Left hindlimb (tissue), 1 donor: ENCODE data around the gene RCAN1.
"Not testable (repeated sequence)": the region's sequence is repeated elsewhere in the genome, so short reads cannot be mapped to it uniquely, and the experiment has no call there.

Experiments
- DNase-seq: peaks from one replicate; pipeline ENCODE4 v3.0.0-alpha.2; 2018

The RCAN1 gene

GRCh38 chr21:34597406-34597805, 17.5 kb downstream of the RCAN1 start:
- no peak for DNase-seq

- no peak for DNase-seq
Observed at GRCh38 chr21:34596561-34597271, 18.2 kb downstream of the RCAN1 start.

- no peak for DNase-seq
Observed at GRCh38 chr21:34595457-34595856, 19.5 kb downstream of the RCAN1 start.

DNA sequence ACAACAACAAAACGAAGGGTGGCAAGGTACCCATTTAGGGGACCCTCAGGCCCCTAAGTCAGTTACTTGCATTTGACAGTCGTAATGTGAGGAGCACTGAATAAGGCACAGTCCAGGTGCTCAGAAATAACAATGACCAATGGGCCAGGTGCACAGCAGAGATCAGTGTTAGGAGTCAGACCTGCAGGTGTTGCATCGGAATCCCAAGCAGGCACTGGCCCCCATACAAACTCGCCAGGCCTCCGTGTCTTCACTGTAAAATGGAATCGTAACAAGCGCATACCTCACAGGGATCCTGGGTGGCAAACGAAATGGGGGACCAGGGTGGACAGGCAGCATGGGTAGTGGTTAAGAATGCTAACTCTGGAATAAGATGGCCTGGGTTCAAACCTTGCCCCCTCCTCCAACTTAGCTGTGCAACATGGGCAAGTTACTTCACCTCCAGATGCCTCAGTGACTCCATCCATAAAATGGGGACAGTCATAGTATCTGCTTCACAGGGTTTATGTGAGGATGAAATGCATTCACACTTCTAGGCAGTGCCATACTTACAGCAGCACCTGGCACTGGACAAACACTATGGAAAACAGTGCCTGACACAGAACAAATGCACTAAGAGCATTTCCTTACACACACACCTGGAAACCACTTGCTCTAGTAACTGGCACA, 20.2 kb downstream of the RCAN1 start:
- DNase-seq: no peak

GRCh38 chr21:34593954-34594531, 20.9 kb downstream of the RCAN1 start:
- no peak for DNase-seq

- DNase-seq: no peak
Observed at GRCh38 chr21:34593423-34593822, 21.5 kb downstream of the RCAN1 start.

DNA sequence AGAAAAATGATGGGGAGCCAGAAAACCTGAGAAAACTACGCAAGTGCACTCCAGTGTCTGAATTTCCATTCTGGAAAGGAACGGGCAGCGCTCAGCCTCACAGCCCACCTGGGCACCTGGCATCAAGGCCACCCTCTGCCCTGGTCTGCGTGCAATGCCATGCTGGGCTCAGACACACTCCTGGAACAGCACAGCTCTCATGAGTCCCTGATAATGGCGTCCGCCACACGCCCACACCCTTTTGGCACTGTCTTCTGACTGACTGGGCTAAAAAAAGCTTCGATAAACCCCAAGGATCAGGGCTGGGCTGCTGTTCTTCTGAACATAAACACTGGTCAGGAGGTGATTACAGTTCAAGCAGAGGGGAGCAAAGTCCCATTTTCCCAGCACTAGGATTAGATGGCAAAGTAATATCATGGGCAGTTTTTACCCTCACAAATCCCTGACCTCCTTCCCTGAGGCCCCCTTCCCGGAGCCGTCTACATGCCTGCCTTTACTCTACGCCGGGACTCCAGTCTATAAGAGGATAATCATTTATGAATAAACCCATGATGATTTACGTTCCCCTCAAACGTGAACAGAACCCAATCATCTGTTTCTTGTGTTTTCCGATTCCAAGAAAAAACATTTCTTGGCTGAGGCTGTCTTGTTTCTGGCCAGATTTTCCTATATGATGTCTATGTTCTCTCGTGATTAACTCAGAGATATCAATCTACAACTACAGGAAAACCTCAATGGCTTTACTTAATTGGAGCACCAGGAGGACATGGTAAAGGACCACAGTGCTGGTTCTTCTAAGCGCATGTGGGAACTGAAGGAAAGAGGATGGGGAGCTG, 22.6 kb downstream of the RCAN1 start:
- DNase-seq: no peak

DNA sequence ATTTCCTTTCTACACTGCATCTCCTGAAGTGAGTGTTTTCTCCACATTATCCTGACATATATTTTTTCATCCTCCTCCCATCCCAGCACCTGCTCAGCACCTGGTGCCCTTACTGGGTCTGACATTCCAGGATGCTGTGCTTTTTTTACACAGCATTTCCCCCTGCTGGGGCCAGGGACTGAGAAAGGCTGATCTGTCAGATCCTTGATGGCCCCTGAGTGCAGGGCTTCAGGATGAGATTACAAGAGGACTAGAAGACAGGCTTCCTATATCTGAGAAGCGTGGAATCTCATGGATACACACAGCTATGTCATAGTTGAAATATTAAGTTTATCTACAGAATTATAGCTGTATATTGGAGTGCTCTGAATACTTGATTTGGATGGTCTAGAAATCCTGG, 24.4 kb downstream of the RCAN1 start:
- no peak for DNase-seq

DNA sequence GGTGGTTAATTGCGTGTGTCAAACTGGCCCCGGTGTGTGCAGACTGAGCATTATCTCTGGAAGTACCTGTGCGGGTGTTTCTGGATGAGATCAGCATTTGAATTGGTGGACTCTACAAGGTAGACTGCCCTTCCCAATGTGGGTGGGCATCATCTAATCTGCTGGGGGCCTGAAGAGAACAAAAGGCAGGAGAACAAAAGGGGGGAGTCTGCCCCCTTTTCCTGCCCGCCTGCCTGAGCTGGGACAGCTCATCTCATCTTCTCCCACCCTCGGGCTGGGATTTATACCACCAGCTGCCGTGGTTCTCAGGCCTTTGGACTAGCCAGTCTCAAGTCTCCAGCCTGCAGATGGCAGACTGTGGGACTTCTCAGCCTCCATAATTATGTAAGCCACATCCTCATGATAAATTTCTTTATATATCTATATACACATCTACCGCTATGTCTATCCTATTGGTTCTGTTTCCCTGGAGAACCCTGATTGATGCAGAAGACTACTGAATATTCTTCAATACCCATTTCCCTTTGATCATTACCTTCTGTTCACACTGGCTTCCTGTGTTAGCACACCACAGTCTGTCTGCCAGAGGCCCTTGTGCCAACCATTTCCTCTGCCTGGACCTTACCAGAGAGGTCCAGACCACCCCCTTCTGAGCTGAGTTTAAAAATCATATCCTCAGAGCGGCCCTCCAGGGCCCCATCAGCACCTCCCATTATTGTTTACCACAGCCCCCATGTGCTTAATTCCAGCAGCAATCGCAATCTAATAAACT, 25.2 kb downstream of the RCAN1 start:
- DNase-seq: no peak

DNA sequence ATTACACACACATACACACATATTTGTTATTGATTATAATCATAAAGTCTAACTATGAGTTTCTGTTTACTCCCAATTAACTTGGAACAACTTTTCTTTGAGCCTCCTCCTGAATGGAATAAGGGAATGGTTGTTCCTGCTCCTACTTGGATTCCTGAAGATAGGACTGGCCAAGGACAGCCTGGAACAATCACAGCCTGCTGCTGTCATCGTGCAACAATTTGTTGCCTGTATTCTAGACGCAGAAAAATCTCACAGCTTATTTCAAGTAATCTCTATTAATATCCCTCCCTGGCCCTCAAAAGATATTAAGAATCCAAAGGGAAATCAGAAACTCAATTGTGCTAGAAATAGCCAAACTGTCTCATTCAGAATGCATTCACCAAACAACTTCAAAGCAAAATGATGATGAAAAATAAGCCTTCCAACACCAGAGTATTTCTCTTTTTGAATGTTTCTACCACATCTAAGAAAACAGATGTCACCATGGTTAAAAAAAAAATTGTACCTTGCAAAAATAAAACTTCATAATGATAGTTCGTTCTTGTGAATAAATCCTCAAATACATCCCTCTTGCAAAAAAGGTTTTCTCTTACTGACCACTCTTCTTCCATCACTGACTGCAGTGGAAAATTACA, 30.9 kb downstream of the RCAN1 start:
- no peak for DNase-seq

- no peak for DNase-seq
Observed at GRCh38 chr21:34582506-34583150, 32.3 kb downstream of the RCAN1 start.

GRCh38 chr21:34580181-34580700, 34.7 kb downstream of the RCAN1 start:
- DNase-seq: no peak

DNA sequence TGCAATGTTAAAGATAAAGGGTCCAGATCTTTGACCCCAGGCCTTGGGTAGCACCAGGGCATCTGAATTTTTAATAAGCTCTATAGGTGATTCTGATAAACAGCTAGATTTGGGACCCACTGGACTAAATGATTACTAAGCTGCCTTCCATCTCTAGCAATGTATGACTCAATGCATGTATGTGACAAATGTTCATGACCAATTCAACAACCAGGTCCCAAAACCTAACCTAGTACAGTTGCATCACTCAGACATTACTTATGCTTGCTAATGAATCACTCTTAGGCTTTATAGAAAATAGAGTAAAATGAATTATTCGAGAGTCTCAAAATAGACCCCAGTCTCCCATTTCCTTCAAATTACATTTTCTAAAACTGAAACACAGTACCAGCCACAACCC, 35.5 kb downstream of the RCAN1 start:
- no peak for DNase-seq

GRCh38 chr21:34576041-34576511, 38.8 kb downstream of the RCAN1 start:
- no peak for DNase-seq

GRCh38 chr21:34574601-34575529, 40.0 kb downstream of the RCAN1 start:
- DNase-seq: no peak

GRCh38 chr21:34571994-34572393, 42.9 kb downstream of the RCAN1 start:
- DNase-seq: no peak

DNA sequence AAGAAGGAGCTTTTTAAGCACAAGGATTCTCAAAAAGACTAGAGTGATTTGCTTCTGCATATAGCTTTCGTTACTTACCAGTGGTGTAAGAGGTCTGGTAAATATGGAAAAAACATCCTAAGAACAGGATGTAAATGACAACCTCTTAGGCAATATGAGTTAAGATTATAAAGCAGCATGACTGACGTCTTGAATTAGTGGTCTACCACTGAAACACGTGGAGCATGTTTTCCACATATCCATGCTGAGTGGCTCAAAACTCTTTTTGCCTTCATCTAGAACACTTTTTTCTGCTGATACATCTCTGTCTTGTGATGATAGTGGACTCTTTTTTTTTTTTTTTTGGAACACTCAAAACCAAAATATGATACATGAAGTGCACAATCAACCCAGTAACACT, 44.6 kb downstream of the RCAN1 start:
- DNase-seq: no peak

DNA sequence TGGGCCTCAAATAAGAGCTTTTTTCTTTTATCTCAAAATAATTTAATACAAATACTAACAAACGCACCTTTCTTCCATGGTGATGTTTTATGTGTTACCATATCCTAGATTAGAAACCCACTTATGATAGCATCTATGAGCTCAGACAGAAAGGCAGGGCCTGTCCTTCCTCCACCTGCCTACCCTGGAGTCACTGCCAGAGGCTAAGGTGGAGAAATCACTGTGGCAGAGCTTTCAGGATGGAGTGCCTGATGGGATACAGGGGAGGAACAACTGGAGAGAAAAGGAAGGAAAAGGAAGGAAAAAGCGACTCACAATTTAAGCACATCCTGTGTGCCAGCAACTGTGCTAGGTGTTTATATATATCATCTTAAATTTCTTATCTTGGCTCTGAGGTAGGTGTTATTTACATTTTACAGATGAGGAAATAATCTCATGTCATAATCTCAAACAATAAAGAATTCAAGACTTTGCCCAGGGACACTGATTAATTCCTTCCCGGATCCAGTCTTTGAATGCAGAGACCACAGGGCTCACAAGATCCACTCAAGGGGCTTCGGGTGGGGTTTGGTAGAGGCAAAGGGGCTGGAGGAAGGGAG, 45.4 kb downstream of the RCAN1 start:
- no peak for DNase-seq

GRCh38 chr21:34568801-34569200, 46.1 kb downstream of the RCAN1 start:
- DNase-seq: not testable (repeated sequence)
